BE2C (cell line): Measurements from ENCODE around the gene ACKR3.

Source experiments
- DNase-seq: peaks from one replicate; pipeline ENCODE4 v3.0.0-alpha.2; 2020
- H3K27me3 ChIP-seq: fragments of 250-450 bp; sonication (Bioruptor Pico); 2 replicates; pipeline ENCODE4 v1.5.1; 2020; ENCODE audit warnings: mild to moderate bottlenecking
- H3K36me3 ChIP-seq: fragments of 250-450 bp; sonication (Bioruptor Pico); 2 replicates; pipeline ENCODE4 v1.5.1; 2020; ENCODE audit warnings: mild to moderate bottlenecking
- H3K4me1 ChIP-seq: fragments of 250-450 bp; sonication (Bioruptor Pico); 2 replicates; pipeline ENCODE4 v1.5.1; 2020
- H3K4me3 ChIP-seq: 2 replicates; pipeline ENCODE4 v1.5.1; 2011; ENCODE audit warnings: low read depth, low read length
- H3K9me3 ChIP-seq: fragments of 250-450 bp; sonication (Bioruptor Pico); 2 replicates; pipeline ENCODE4 v1.5.1; 2020
- CTCF ChIP-seq: IDR thresholded peaks from 2 replicates; pipeline ENCODE4 v1.5.1; 2012; ENCODE audit warnings: mild to moderate bottlenecking, low read depth, low read length

Gene ACKR3

GRCh38 chr2:236627193-236627592 lies 57.6 kb downstream of the ACKR3 start:
- H3K4me1 ChIP-seq = no peaks in the 10 kb centered on the region
- no peak for DNase-seq
- no peak overlapping the region for H3K4me3 ChIP-seq
- H3K9me3 ChIP-seq = no peaks in the 10 kb centered on the region
- H3K27me3 ChIP-seq = peaks cover 2% of the 10 kb centered on the region; the same call in 1 of the 2 replicates
- TF ChIP-seq CTCF = no peak
- no peaks in the 10 kb centered on the region for H3K36me3 ChIP-seq

GRCh38 chr2:236627841-236628240 lies 58.2 kb downstream of the ACKR3 start:
- Histone ChIP-seq H3K4me1 (no peaks in the 10 kb centered on the region), H3K27me3 (peaks cover 4% of the 10 kb centered on the region)
- no peak for TF ChIP-seq CTCF

DNA sequence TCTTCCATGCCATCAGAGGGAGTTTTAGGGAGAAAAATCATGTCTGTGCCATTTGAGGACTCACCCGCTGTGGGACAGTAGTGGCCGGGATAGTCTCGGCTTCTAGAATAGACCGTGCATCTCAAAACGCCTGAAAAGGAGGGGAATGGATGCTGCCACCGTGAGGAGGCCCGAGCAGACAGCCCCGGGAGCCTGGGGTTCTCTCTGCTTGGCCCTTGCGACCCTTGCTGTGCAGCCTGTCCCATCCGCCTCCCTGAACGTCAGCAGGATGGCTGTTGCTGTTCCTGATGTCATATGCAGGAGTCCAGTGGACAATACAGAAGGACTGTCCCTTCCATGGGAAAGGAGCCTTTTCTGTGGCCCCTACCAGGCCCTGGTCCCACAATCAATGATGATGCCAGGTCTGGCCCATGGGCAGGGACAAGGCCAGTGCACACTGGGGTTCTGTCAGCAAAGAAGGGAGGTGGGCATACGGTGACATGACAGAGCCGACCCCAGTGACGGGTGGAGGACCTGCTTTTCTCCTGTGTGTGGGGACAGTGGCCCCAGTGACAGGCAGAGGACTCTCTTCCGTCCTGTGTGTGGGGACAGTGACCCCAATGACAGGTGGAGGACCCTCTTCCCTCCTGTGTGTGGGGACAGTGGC lies 58.8 kb downstream of the ACKR3 start:
- peaks cover 6% of the 10 kb centered on the region for H3K27me3 ChIP-seq
- H3K9me3 ChIP-seq = no peaks in the 10 kb centered on the region

More at GRCh38 chr2:236627841-236628240, 58.2 kb downstream of the ACKR3 start:
- Histone ChIP-seq H3K4me3 (no peak overlapping the region), H3K9me3 (no peaks in the 10 kb centered on the region), H3K36me3 (no peaks in the 10 kb centered on the region)
- DNase-seq = no peak

GRCh38 chr2:236628981-236629605 lies 59.5 kb downstream of the ACKR3 start:
- peaks cover 6% of the 10 kb centered on the region for H3K27me3 ChIP-seq
- H3K36me3 ChIP-seq = no peaks in the 10 kb centered on the region
- no peak overlapping the region for H3K4me3 ChIP-seq
- DNase-seq = no peak
- no peak for TF ChIP-seq CTCF
- no peaks in the 10 kb centered on the region for H3K9me3 ChIP-seq
- H3K4me1 ChIP-seq = no peaks in the 10 kb centered on the region

More for the DNA sequence above, 58.8 kb downstream of the ACKR3 start:
- no peak for DNase-seq
- Histone ChIP-seq H3K4me1 (no peaks in the 10 kb centered on the region), H3K36me3 (no peaks in the 10 kb centered on the region), H3K4me3 (no peak overlapping the region)
- TF ChIP-seq CTCF = no peak

GRCh38 chr2:236629961-236630872 lies 60.6 kb downstream of the ACKR3 start:
- peaks cover 10% of the 10 kb centered on the region for H3K27me3 ChIP-seq
- no peaks in the 10 kb centered on the region for H3K4me1 ChIP-seq
- H3K4me3 ChIP-seq = no peak overlapping the region
- DNase-seq = no peak
- no peaks in the 10 kb centered on the region for H3K9me3 ChIP-seq
- TF ChIP-seq CTCF = no peak
- H3K36me3 ChIP-seq = no peaks in the 10 kb centered on the region
